Adrenal gland (tissue), 12 donors: ENCODE measurements around the gene PEF1. TPM values are rescaled to one million over a fixed set of nuclear protein-coding genes. Genes with fewer than 3 reads are reported as not detected.
"Not testable (repeated sequence)": the region's sequence is repeated elsewhere in the genome, so short reads cannot be mapped to it uniquely, and the experiment has no call there.

Experiments used
- DNase-seq, 7 donors: peaks; one replicate each; pipeline ENCODE4 v3.0.0-alpha.2; 2019 to 2020
- H3K27ac ChIP-seq, 5 donors: fragments of 200-600 bp; sonication (generic) in 4 of 5; 1 replicate in 3 of 5; 2 replicates in 2 of 5; pipeline versions ENCODE4 v1.5.1 to v1.8.0; 2016 to 2020; ENCODE audit warnings: mild to moderate bottlenecking in 1 of 5
- H3K27me3 ChIP-seq: fragments of 200-600 bp; 2 replicates; pipeline ENCODE4 v1.8.0; 2021
- H3K36me3 ChIP-seq, 2 donors: fragments of 200-600 bp; replicated peaks in 1 of 2; 1 replicate in 1 of 2; 2 replicates in 1 of 2; pipeline versions ENCODE4 v1.5.1 to v1.8.0; 2018 to 2022
- H3K4me1 ChIP-seq, 2 donors: fragments of 200-600 bp; replicated peaks in 1 of 2; 1 replicate in 1 of 2; 2 replicates in 1 of 2; pipeline versions ENCODE4 v1.5.1 to v1.8.0; 2018 to 2021
- H3K4me3 ChIP-seq, 4 donors: fragments of 200-600 bp; sonication (generic) in 3 of 4; one replicate each; pipeline ENCODE4 v1.5.1; 2016 to 2018
- H3K9me3 ChIP-seq, 3 donors: fragments of 200-600 bp; sonication (generic) in 1 of 3; replicated peaks in 1 of 3; 1 replicate in 2 of 3; 2 replicates in 1 of 3; pipeline versions ENCODE4 v1.5.1 to v1.8.0; 2016 to 2021
- CTCF ChIP-seq, 6 experiments: fragments of 450-650 bp in 4 of 6; fragments of 200-600 bp in 2 of 6; sonication (generic) in 1 of 6; IDR thresholded peaks; 1 replicate in 5 of 6; 2 replicates in 1 of 6; pipeline versions ENCODE4 v1.5.1 to v1.8.0; 2016 to 2021; ENCODE audit warnings: antibody characterized with exemption in 6 of 6, mild to moderate bottlenecking in 2 of 6, moderate library complexity in 1 of 6
- POLR2A ChIP-seq, 2 donors: fragments of 450-650 bp; IDR thresholded peaks; one replicate each; pipeline ENCODE4 v1.6.1; 2017; ENCODE audit warnings: antibody characterized with exemption in 2 of 2, mild to moderate bottlenecking in 2 of 2, moderate library complexity in 1 of 2
- WGBS, 4 donors: extraction: QIAGEN DNeasy Blood & Tissue Kit in 2 of 4; methylation state at CpG; one replicate each; pipeline versions ENCODE4 v1.1.5 to v1.1.7; 2013 to 2017; 5-methylcytosine and 5-hydroxymethylcytosine counted together
- intact Hi-C, 2 donors: fragments of 100-400 bp; cut with DNase I; formaldehyde crosslinking; loops; one replicate each; pipeline versions ENCODE4 v1.14.1 to v1.15.0; 2022 to 2023
- polyA plus RNA-seq, 3 donors: library from polyadenylated mRNA; stranded (reverse); fragments of 200-250 nt in 2 of 3; fragments of 350-450 nt in 1 of 3; fragmentation: Illumina TruSeq in 1 of 3; extraction: RNeasy Lipid Tissue Mini Kit (QIAGEN cat#74804) in 1 of 3; gene quantifications; one replicate each; pipeline ENCODE4 v1.2.3, GENCODE V29; 2013 to 2014
- total RNA-seq, 9 donors: library from RNA; depleted of rRNA in 4 of 9; stranded (reverse); fragments of >200 nt in 4 of 9; fragments of 120-200 nt in 1 of 9; fragmentation: NEBNext Ultra II Directional in 1 of 9; extraction: Animal tissue kit (Norgen Biotek cat#: 25700) in 1 of 9; gene quantifications; one replicate each; pipeline versions ENCODE4 v1.1.0 to v1.2.4, GENCODE V29; 2013 to 2023
- donor health status: healthy with polysubstance abuse.
- donor health status: Bipolar disorder and iron deficiency.
- donor health status: DM: yes; HTN: yes; CAD: no.
- donor health status: DM: no; HTN: no; CAD: no.
- donor health status: DM: no; HTN: no; CAD: no.
- donor health status: DM: yes; HTN: yes; CAD: no.

PEF1 gene
- total and polyA plus RNA-seq, 12 donors: 58.2 to 132 (median 86.2) TPM

GRCh38 chr1:31588751-31589515, 55.7 kb downstream of the PEF1 start:
- Histone ChIP-seq H3K27ac (peak overlapping the region in 4 of 5 donors; percentile 69 to 81 (median 76)), H3K4me1 (peaks cover 27 to 38% of the 10 kb centered on the region in 2 donors), H3K36me3 (no peaks in the 10 kb centered on the region), H3K9me3 (no peaks in the 10 kb centered on the region), H3K4me3 (peak overlapping the region in 2 of 4 donors; percentile 48 to 54), H3K27me3 (no peaks in the 10 kb centered on the region)
- 14 to 30% (median 22%) methylated on average over 23 to 62 of the region's 62 CpGs for WGBS, 4 donors
- intact Hi-C loops: no loop called here
- DNase-seq: peak in 4 of 7 donors; percentile 47 to 67 (median 52)
- TF ChIP-seq POLR2A (IDR thresholded peaks at IDR 0.05) (no peak), CTCF (IDR thresholded peaks at IDR 0.05) (no peak)

- WGBS, 4 donors: 26 to 47% (median 36%) methylated on average over 6 to 14 of the region's 14 CpGs
- Histone ChIP-seq H3K27me3 (no peaks in the 10 kb centered on the region), H3K27ac (peak overlapping the region in 4 of 5 donors; percentile 69 to 81 (median 76)), H3K4me3 (peak overlapping the region in 1 of 4 donors; percentile 48), H3K9me3 (no peaks in the 10 kb centered on the region), H3K36me3 (no peaks in the 10 kb centered on the region), H3K4me1 (peaks cover 27 to 49% of the 10 kb centered on the region in 2 donors)
- DNase-seq: peak; percentile 71 to 90 (median 83)
- TF ChIP-seq CTCF (IDR thresholded peaks at IDR 0.05): peak; percentile 36 to 63 (median 54)
- peak in 1 of 2 donors; percentile 61 for TF ChIP-seq POLR2A (IDR thresholded peaks at IDR 0.05)
- intact Hi-C loops: no loop called here
These were observed 56.8 kb downstream of the PEF1 start for GRCh38 chr1:31587720-31588423.

GRCh38 chr1:31587328-31587699, 57.4 kb downstream of the PEF1 start:
- H3K36me3 ChIP-seq, H3K4me3 ChIP-seq, DNase-seq, H3K9me3 ChIP-seq, intact Hi-C loops, H3K27me3 ChIP-seq: not testable (repeated sequence)
- Histone ChIP-seq H3K27ac (peak overlapping the region in 3 of 5 donors; percentile 73 to 81 (median 78)), H3K4me1 (peaks cover 27 to 52% of the 10 kb centered on the region in 2 donors)
- 87 to 94% (median 90%) methylated on average over 5 of the region's 5 CpGs for WGBS, 4 donors

DNA sequence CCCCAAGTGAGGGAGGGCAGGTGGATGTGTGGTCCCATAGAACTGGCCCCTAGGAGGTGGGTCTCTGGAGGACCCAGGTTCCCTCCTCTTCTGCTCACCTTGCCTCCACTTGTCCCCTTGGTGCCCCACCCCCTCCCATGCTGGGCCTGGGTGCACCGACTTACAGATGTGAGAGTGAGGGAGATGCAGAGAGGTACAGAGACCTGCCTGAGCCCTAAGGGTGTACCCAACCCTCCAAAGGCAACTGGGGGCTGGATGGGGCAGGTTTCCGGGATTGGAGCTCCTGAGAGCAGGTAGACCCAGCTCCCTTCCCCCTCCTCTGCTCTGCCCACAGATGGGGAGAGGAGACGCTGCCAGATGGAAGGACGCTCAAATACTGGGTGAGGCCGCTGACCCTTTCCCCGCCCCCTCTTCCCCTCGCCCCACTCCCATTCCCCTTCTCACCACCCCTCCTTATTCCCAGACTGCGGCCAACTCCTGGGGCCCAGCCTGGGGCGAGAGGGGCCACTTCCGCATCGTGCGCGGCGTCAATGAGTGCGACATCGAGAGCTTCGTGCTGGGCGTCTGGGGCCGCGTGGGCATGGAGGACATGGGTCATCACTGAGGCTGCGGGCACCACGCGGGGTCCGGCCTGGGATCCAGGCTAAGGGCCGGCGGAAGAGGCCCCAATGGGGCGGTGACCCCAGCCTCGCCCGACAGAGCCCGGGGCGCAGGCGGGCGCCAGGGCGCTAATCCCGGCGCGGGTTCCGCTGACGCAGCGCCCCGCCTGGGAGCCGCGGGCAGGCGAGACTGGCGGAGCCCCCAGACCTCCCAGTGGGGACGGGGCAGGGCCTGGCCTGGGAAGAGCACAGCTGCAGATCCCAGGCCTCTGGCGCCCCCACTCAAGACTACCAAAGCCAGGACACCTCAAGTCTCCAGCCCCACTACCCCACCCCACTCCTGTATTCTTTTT, 58.0 kb downstream of the PEF1 start:
- Histone ChIP-seq H3K9me3 (no peaks in the 10 kb centered on the region), H3K4me1 (peaks cover 27 to 52% of the 10 kb centered on the region in 2 donors), H3K36me3 (no peaks in the 10 kb centered on the region), H3K4me3 (no peak overlapping the region), H3K27ac (peak overlapping the region in 3 of 5 donors; percentile 17 to 83 (median 78)), H3K27me3 (no peaks in the 10 kb centered on the region)
- WGBS, 4 donors: 77 to 88% (median 81%) methylated on average over 13 to 47 of the region's 47 CpGs
- intact Hi-C loops: no loop called here
- peak in 1 of 7 donors; percentile 51 for DNase-seq
- no peak for TF ChIP-seq POLR2A (IDR thresholded peaks at IDR 0.05)
- TF ChIP-seq CTCF (IDR thresholded peaks at IDR 0.05): no peak
